Type B pancreatic cell (in vitro differentiated cells): ENCODE data around the gene MRPS23. TPM values are rescaled to one million over a fixed set of nuclear protein-coding genes. Genes with fewer than 3 reads are reported as not detected.
A peak's percentile ranks its signal among the peaks of the same experiment; 100 is the strongest.

ENCODE experiments used
- DNase-seq: peaks from one replicate; pipeline ENCODE4 v3.0.0; 2021; ENCODE audit warnings: mixed read lengths; ENCODE audit not compliant: unreplicated experiment; ENCODE audit errors: extremely low spot score
- H3K27ac Mint-ChIP-seq: 2 replicates; pipeline ENCODE4 v1.8.0; 2021; ENCODE audit warnings: mild to moderate bottlenecking, mixed read lengths
- H3K27me3 Mint-ChIP-seq: 2 replicates; pipeline ENCODE4 v1.8.0; 2021; ENCODE audit warnings: mixed read lengths
- H3K36me3 Mint-ChIP-seq: 2 replicates; pipeline ENCODE4 v1.8.0; 2021; ENCODE audit warnings: mixed read lengths
- H3K4me1 Mint-ChIP-seq: one replicate; pipeline ENCODE4 v1.8.0; 2021; ENCODE audit warnings: mixed read lengths; ENCODE audit not compliant: unreplicated experiment
- H3K4me3 Mint-ChIP-seq: 2 replicates; pipeline ENCODE4 v1.8.0; 2021; ENCODE audit warnings: mild to moderate bottlenecking, mixed read lengths
- H3K9me3 Mint-ChIP-seq: 2 replicates; pipeline ENCODE4 v1.8.0; 2021; ENCODE audit warnings: mixed read lengths
- CTCF ChIP-seq: fragments of 200-600 bp; sonication (generic); conservative IDR thresholded peaks from 2 replicates; pipeline ENCODE4 v1.5.0; 2021; ENCODE audit warnings: antibody characterized with exemption, mild to moderate bottlenecking
- total RNA-seq: library from RNA; stranded (reverse); gene quantifications from 2 replicates; pipeline ENCODE4 v1.2.1, GENCODE V29; 2021; ENCODE audit warnings: low replicate concordance

The MRPS23 gene
- total RNA-seq, 1 donor from 2014 or later, result 46.9 TPM

- DNase-seq, result no peak
- TF ChIP-seq CTCF, result no peak
- Mint-ChIP-seq H3K27ac (peak overlapping the region; percentile 58), H3K4me3 (peak overlapping the region; percentile 20), H3K27me3 (no peaks in the 10 kb centered on the region), H3K4me1 (peaks cover 62% of the 10 kb centered on the region), H3K9me3 (no peaks in the 10 kb centered on the region), H3K36me3 (peaks cover 28% of the 10 kb centered on the region)
Observed at GRCh38 chr17:57881143-57881542, 31.3 kb upstream of the MRPS23 start.

GRCh38 chr17:57880086-57880456 lies 30.2 kb upstream of the MRPS23 start:
- H3K9me3 Mint-ChIP-seq, result no peaks in the 10 kb centered on the region
- no peak for DNase-seq
- peaks cover 72% of the 10 kb centered on the region for H3K4me1 Mint-ChIP-seq
- peak overlapping the region; percentile 84 for H3K27ac Mint-ChIP-seq
- peak overlapping the region; percentile 5 for H3K4me3 Mint-ChIP-seq
- H3K27me3 Mint-ChIP-seq, result no peaks in the 10 kb centered on the region
- no peak for TF ChIP-seq CTCF
- peaks cover 28% of the 10 kb centered on the region for H3K36me3 Mint-ChIP-seq

GRCh38 chr17:57879437-57880085 lies 29.7 kb upstream of the MRPS23 start:
- no peak for TF ChIP-seq CTCF
- H3K27me3 Mint-ChIP-seq, result no peaks in the 10 kb centered on the region
- DNase-seq, result no peak
- H3K4me1 Mint-ChIP-seq, result peaks cover 72% of the 10 kb centered on the region
- peaks cover 25% of the 10 kb centered on the region for H3K36me3 Mint-ChIP-seq
- H3K4me3 Mint-ChIP-seq, result peak overlapping the region; percentile 62
- no peaks in the 10 kb centered on the region for H3K9me3 Mint-ChIP-seq
- H3K27ac Mint-ChIP-seq, result peak overlapping the region; percentile 84

- TF ChIP-seq CTCF, result no peak
- no peak for DNase-seq
- H3K4me3 Mint-ChIP-seq, result peak overlapping the region; percentile 28
- no peaks in the 10 kb centered on the region for H3K27me3 Mint-ChIP-seq
- peaks cover 20% of the 10 kb centered on the region for H3K36me3 Mint-ChIP-seq
- peak overlapping the region; percentile 34 for H3K27ac Mint-ChIP-seq
- peaks cover 82% of the 10 kb centered on the region for H3K4me1 Mint-ChIP-seq
- no peaks in the 10 kb centered on the region for H3K9me3 Mint-ChIP-seq
Observed at GRCh38 chr17:57877803-57878377, 28.0 kb upstream of the MRPS23 start.

GRCh38 chr17:57876866-57877237 lies 27.0 kb upstream of the MRPS23 start:
- Mint-ChIP-seq H3K27me3 (no peaks in the 10 kb centered on the region), H3K4me1 (peaks cover 77% of the 10 kb centered on the region), H3K27ac (peak overlapping the region; percentile 61), H3K9me3 (no peaks in the 10 kb centered on the region), H3K4me3 (no peak overlapping the region), H3K36me3 (peaks cover 13% of the 10 kb centered on the region)
- DNase-seq, result no peak
- TF ChIP-seq CTCF, result no peak
